GM19023 (cell line): ENCODE measurements around the gene CANX.
"Not testable (repeated sequence)": the region's sequence is repeated elsewhere in the genome, so short reads cannot be mapped to it uniquely, and the experiment has no call there.

ENCODE experiments used
- ATAC-seq: cut with Tn5 transposase; IDR thresholded peaks from one replicate; pipeline ENCODE4 v1.9.1; 2021; ENCODE audit warnings: mild to moderate bottlenecking, moderate library complexity; ENCODE audit not compliant: unreplicated experiment

Gene CANX

GRCh38 chr5:179698935-179699615 lies at the start of gene CANX:
Gene CANX (plus strand): TSS chr5:179698967. CDS start chr5:179705682, 6,715 bp downstream.
- no peak for ATAC-seq

GRCh38 chr5:179649166-179649703 lies 49.5 kb upstream of the CANX start:
- not testable (repeated sequence) for ATAC-seq

- not testable (repeated sequence) for ATAC-seq
Observed at GRCh38 chr5:179650245-179650644, 48.5 kb upstream of the CANX start.

GRCh38 chr5:179653135-179653534 lies 45.6 kb upstream of the CANX start:
- ATAC-seq: not testable (repeated sequence)

- ATAC-seq: peak; percentile 88
Observed at GRCh38 chr5:179657302-179658178, 41.2 kb upstream of the CANX start.

- ATAC-seq: peak; percentile 61
Observed at GRCh38 chr5:179658179-179658856, 40.4 kb upstream of the CANX start.

GRCh38 chr5:179661647-179662046 lies 37.1 kb upstream of the CANX start:
- ATAC-seq: not testable (repeated sequence)

- no peak for ATAC-seq
Observed at GRCh38 chr5:179668391-179668790, 30.4 kb upstream of the CANX start.

GRCh38 chr5:179678223-179679013 lies 20.3 kb upstream of the CANX start:
- ATAC-seq: peak; percentile 92

GRCh38 chr5:179679014-179679674 lies 19.6 kb upstream of the CANX start:
- peak; percentile 24 for ATAC-seq

GRCh38 chr5:179680014-179680779 lies 18.6 kb upstream of the CANX start:
- ATAC-seq: no peak

- no peak for ATAC-seq
Observed at GRCh38 chr5:179680780-179681401, 17.9 kb upstream of the CANX start, which contains the start of gene CBY3. Gene CBY3 (minus strand): TSS chr5:179681034. CDS start chr5:179680918, 116 bp downstream.

GRCh38 chr5:179689212-179689611 lies 9.6 kb upstream of the CANX start:
- ATAC-seq: not testable (repeated sequence)

GRCh38 chr5:179694561-179694960 lies 4.2 kb upstream of the CANX start:
- ATAC-seq: no peak

GRCh38 chr5:179696603-179697002 lies 2.2 kb upstream of the CANX start:
- ATAC-seq: no peak

- no peak for ATAC-seq
Observed at GRCh38 chr5:179697108-179697507, 1.7 kb upstream of the CANX start.

GRCh38 chr5:179697543-179697942 lies 1.2 kb upstream of the CANX start:
- not testable (repeated sequence) for ATAC-seq
